Activated CD8-positive, alpha-beta memory T cell treated with anti-CD3 and anti-CD28 coated beads, Interleukin-2, amount 10 ng/mL, durations not matched to agents 7 days and 5 days (primary cell): ENCODE measurements around the gene SGPP2. TPM values are rescaled to one million over a fixed set of nuclear protein-coding genes. Genes with fewer than 3 reads are reported as not detected.
"Not testable (repeated sequence)": the region's sequence is repeated elsewhere in the genome, so short reads cannot be mapped to it uniquely, and the experiment has no call there.

Experiments used
- ATAC-seq: fragments of 150-1000 bp; cut with Tn5 transposase; one replicate; pipeline ENCODE4 v1.10.0; 2021; ENCODE audit warnings: moderate library complexity
- CTCF ChIA-PET: fragments of 350-600 bp; sonication (Branson Sonifier 250); formaldehyde crosslinking; loops from one replicate; lab custom pipeline; 2021; ENCODE audit warnings: antibody characterized with exemption; lab: Charles Lee
- DNase-seq: peaks from one replicate; pipeline ENCODE4 v3.0.0-alpha.2; 2020
- H3K27ac Mint-ChIP-seq: one replicate; pipeline ENCODE4 v1.8.0; 2021; ENCODE audit warnings: mild to moderate bottlenecking, mixed read lengths
- H3K27me3 Mint-ChIP-seq: one replicate; pipeline ENCODE4 v1.8.0; 2021; ENCODE audit warnings: mixed read lengths
- H3K36me3 Mint-ChIP-seq: one replicate; pipeline ENCODE4 v1.8.0; 2021; ENCODE audit warnings: mild to moderate bottlenecking, mixed read lengths
- H3K4me1 Mint-ChIP-seq: one replicate; pipeline ENCODE4 v1.8.0; 2021; ENCODE audit warnings: mixed read lengths
- H3K4me3 Mint-ChIP-seq: one replicate; pipeline ENCODE4 v1.8.0; 2021; ENCODE audit warnings: mild to moderate bottlenecking, moderate library complexity, mixed read lengths
- H3K9me3 Mint-ChIP-seq: one replicate; pipeline ENCODE4 v1.8.0; 2022; ENCODE audit warnings: low read depth, mixed read lengths
- total RNA-seq, 2 experiments: library from RNA; stranded (reverse); gene quantifications; one replicate each; pipeline ENCODE4 v1.2.3, GENCODE V29; 2021

SGPP2 gene
- total RNA-seq, 2 experiments from 2014 or later, result 0.44 to 4.0 TPM

GRCh38 chr2:222572264-222572721, 147.9 kb downstream of the SGPP2 start:
- no peak for DNase-seq
- no peak for ATAC-seq

DNA sequence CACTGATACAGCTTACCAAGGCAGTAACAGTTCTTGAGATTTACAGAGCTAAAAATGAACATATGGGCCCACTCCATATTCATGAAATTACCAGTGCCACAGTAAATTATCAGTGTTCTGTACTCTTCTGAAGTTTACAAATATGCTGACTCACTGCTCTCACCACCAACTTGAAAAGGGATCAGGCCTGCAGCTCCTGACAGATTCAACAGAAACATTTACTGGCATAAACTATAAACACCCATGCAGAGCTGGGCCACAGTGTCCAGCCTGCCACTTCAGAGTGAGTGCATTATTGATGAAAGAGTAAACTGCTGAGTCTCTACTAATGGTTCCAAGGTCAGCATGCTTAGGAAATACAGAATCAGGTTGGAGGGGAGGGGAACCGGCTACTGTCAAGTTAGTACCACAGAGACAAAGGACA, 148.4 kb downstream of the SGPP2 start:
- ATAC-seq (no peak), DNase-seq (no peak)
- Mint-ChIP-seq H3K4me3 (no peak overlapping the region), H3K27me3 (no peaks in the 10 kb centered on the region), H3K9me3 (no peaks in the 10 kb centered on the region), H3K36me3 (peaks cover 28% of the 10 kb centered on the region), H3K27ac (peak overlapping the region; percentile 10), H3K4me1 (peaks cover 12% of the 10 kb centered on the region)
- CTCF ChIA-PET, result interaction anchor here (1.0 to 1.2 kb wide), 2 partner anchors 17 to 255 kb away, joined by 3 to 4 read pairs; no protein-coding TSS in a partner anchor

More at GRCh38 chr2:222572264-222572721, 147.9 kb downstream of the SGPP2 start:
- CTCF ChIA-PET, result no interaction called here
- H3K9me3 Mint-ChIP-seq, result no peaks in the 10 kb centered on the region
- H3K4me3 Mint-ChIP-seq, result no peak overlapping the region
- H3K36me3 Mint-ChIP-seq, result peaks cover 28% of the 10 kb centered on the region
- H3K27ac Mint-ChIP-seq, result peak overlapping the region; percentile 10
- no peaks in the 10 kb centered on the region for H3K27me3 Mint-ChIP-seq
- H3K4me1 Mint-ChIP-seq, result peaks cover 12% of the 10 kb centered on the region

GRCh38 chr2:222575618-222576017, 151.3 kb downstream of the SGPP2 start:
- Mint-ChIP-seq H3K27ac (no peak overlapping the region), H3K36me3 (peaks cover 23% of the 10 kb centered on the region), H3K4me3 (no peak overlapping the region), H3K9me3 (no peaks in the 10 kb centered on the region), H3K27me3 (no peaks in the 10 kb centered on the region), H3K4me1 (peaks cover 12% of the 10 kb centered on the region)
- ATAC-seq (no peak), DNase-seq (no peak)
- CTCF ChIA-PET, result interaction anchor here (1.6 kb wide), 1 partner anchor 258 kb away, joined by 3 read pairs; no protein-coding TSS in a partner anchor

DNA sequence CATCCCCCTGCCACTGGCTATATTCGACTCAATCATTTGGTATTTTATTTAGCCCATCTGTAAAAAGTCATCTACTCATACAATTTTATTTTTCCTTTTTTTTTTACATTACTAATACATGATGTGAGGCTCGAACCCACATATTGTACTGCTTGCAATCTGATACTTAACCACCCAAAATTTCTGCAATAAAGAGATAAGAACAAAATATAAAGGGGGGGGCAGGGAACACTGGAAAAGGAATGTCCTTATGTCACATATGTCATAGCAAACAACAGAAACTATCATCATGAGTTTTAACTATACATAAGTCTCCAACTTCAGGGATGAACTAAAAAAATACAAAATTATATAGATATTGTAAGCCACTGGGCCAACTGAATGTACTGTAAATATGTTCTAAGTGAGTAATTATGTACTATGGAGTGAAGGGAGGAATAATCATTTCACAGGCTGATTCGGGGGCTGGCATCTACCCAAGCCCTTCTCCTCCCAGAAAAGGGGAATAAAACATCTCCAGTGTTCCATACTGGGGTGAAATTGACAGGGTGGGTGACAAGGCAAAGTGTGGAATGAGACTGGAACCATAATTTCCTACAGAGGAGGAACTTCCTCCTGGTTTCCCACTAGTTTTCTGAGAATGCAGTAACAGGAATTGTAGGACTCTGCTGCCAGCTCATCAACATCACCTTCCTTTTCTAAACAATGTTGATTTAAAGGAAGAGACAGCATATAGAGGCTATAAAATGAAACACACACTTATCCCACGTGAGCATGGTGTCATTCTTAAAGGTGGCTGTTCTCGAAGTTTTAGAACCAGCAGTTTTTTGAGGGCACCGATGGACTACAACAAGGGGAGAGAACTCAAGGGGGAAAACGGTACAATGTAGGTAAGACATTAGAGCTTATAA, 152.1 kb downstream of the SGPP2 start:
- Mint-ChIP-seq H3K4me3 (no peak overlapping the region), H3K27ac (no peak overlapping the region), H3K27me3 (no peaks in the 10 kb centered on the region), H3K4me1 (peaks cover 14% of the 10 kb centered on the region), H3K9me3 (no peaks in the 10 kb centered on the region), H3K36me3 (peaks cover 16% of the 10 kb centered on the region)
- DNase-seq (no peak), ATAC-seq (no peak)
- CTCF ChIA-PET, result interaction anchor here (1.6 kb wide), 1 partner anchor 259 kb away, joined by 3 read pairs; no protein-coding TSS in a partner anchor

- DNase-seq (no peak), ATAC-seq (no peak)
- no peak overlapping the region for H3K4me3 Mint-ChIP-seq
- no peaks in the 10 kb centered on the region for H3K27me3 Mint-ChIP-seq
- no peaks in the 10 kb centered on the region for H3K9me3 Mint-ChIP-seq
- H3K4me1 Mint-ChIP-seq, result peaks cover 12% of the 10 kb centered on the region
- H3K36me3 Mint-ChIP-seq, result peaks cover 7% of the 10 kb centered on the region
- H3K27ac Mint-ChIP-seq, result no peak overlapping the region
- CTCF ChIA-PET, result interaction anchor here (0.9 kb wide), 1 partner anchor 15 kb away, joined by 3 read pairs; no protein-coding TSS in a partner anchor
Measured at GRCh38 chr2:222577341-222577740, 153.0 kb downstream of the SGPP2 start.

DNA sequence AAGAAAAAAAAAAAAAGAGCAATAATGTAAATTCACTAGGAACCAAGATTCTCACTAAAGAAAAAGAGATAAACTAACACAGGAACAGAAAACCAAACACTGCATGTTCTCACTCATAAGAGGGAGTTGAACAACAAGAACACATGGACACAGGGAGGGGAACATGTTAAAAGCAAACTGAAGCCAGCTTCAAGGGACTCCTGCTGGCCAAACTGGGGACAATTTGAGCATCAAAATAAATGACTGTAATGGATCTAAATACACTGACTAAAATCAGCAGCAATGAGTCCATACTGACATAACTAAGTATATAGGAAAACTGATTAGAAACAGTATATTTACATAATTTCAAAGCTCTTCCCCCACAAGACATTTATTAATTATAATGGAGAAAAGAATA, 158.6 kb downstream of the SGPP2 start:
- Mint-ChIP-seq H3K27ac (no peak overlapping the region), H3K4me1 (peaks cover 2% of the 10 kb centered on the region), H3K9me3 (no peaks in the 10 kb centered on the region), H3K4me3 (no peak overlapping the region), H3K36me3 (peaks cover 26% of the 10 kb centered on the region), H3K27me3 (no peaks in the 10 kb centered on the region)
- CTCF ChIA-PET, result interaction anchor here (0.6 kb wide), 1 partner anchor 21 kb away, joined by 3 read pairs; no protein-coding TSS in a partner anchor
- no peak for DNase-seq
- no peak for ATAC-seq

- H3K36me3 Mint-ChIP-seq, result peaks cover 35% of the 10 kb centered on the region
- H3K27ac Mint-ChIP-seq, DNase-seq, H3K4me1 Mint-ChIP-seq, H3K9me3 Mint-ChIP-seq, CTCF ChIA-PET, H3K27me3 Mint-ChIP-seq, H3K4me3 Mint-ChIP-seq, ATAC-seq: not testable (repeated sequence)
Measured at GRCh38 chr2:222584589-222584988, 160.2 kb downstream of the SGPP2 start.

- H3K27me3 Mint-ChIP-seq, result no peaks in the 10 kb centered on the region
- H3K4me1 Mint-ChIP-seq, result no peaks in the 10 kb centered on the region
- CTCF ChIA-PET, result interaction anchor here (1.2 kb wide), 1 partner anchor 13 kb away, joined by 3 read pairs; no protein-coding TSS in a partner anchor
- peaks cover 60% of the 10 kb centered on the region for H3K36me3 Mint-ChIP-seq
- H3K27ac Mint-ChIP-seq, result no peak overlapping the region
- H3K4me3 Mint-ChIP-seq, result no peak overlapping the region
- ATAC-seq (no peak), DNase-seq (no peak)
- H3K9me3 Mint-ChIP-seq, result no peaks in the 10 kb centered on the region
Measured at GRCh38 chr2:222591661-222592060, 167.3 kb downstream of the SGPP2 start.

- H3K4me1 Mint-ChIP-seq, result no peaks in the 10 kb centered on the region
- DNase-seq, result no peak
- H3K27ac Mint-ChIP-seq, result no peak overlapping the region
- ATAC-seq, result no peak
- CTCF ChIA-PET, result interaction anchor here (1.2 to 1.5 kb wide), 2 partner anchors 13 to 14 kb away, joined by 3 read pairs; no protein-coding TSS in a partner anchor
- H3K9me3 Mint-ChIP-seq, result no peaks in the 10 kb centered on the region
- no peak overlapping the region for H3K4me3 Mint-ChIP-seq
- no peaks in the 10 kb centered on the region for H3K27me3 Mint-ChIP-seq
- peaks cover 58% of the 10 kb centered on the region for H3K36me3 Mint-ChIP-seq
Measured at GRCh38 chr2:222592176-222592575, 167.8 kb downstream of the SGPP2 start.

- CTCF ChIA-PET, result interaction anchor here (0.8 to 1.1 kb wide), 4 partner anchors 10 to 277 kb away, joined by 3 to 5 read pairs (median 3); no protein-coding TSS in a partner anchor
- ATAC-seq (no peak), DNase-seq (no peak)
- Mint-ChIP-seq H3K27me3 (no peaks in the 10 kb centered on the region), H3K4me3 (no peak overlapping the region), H3K36me3 (peaks cover 54% of the 10 kb centered on the region), H3K9me3 (no peaks in the 10 kb centered on the region), H3K27ac (no peak overlapping the region), H3K4me1 (no peaks in the 10 kb centered on the region)
Measured at GRCh38 chr2:222594679-222595078, 170.3 kb downstream of the SGPP2 start.

DNA sequence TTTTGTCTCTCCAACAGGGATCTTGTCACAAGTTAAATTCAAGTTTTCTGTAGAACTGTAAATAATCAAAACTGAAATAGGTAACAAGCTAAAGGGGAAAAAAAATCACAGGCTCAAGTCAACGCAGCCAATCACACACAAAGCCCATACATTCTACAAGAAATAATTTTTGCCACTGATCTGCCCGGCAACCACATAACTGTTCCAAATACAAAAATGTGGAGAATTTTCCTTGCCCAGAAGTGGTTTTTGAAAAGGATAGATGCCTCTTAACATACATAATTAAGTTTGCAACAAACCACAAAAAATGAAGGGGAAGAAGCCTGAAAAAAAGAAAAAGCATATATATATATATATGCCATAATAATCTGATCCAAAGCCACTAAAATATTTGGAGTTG, 171.2 kb downstream of the SGPP2 start:
- H3K4me1 Mint-ChIP-seq, result no peaks in the 10 kb centered on the region
- no peak for DNase-seq
- CTCF ChIA-PET, result interaction anchor here (0.8 to 1.1 kb wide), 3 partner anchors 9 to 17 kb away, joined by 3 to 5 read pairs (median 3); no protein-coding TSS in a partner anchor
- H3K27ac Mint-ChIP-seq, result no peak overlapping the region
- no peak for ATAC-seq
- H3K36me3 Mint-ChIP-seq, result peaks cover 51% of the 10 kb centered on the region
- H3K27me3 Mint-ChIP-seq, result no peaks in the 10 kb centered on the region
- no peaks in the 10 kb centered on the region for H3K9me3 Mint-ChIP-seq
- H3K4me3 Mint-ChIP-seq, result no peak overlapping the region

GRCh38 chr2:222598611-222599010, 174.3 kb downstream of the SGPP2 start:
- CTCF ChIA-PET, result no interaction called here
- Mint-ChIP-seq H3K4me1 (no peaks in the 10 kb centered on the region), H3K27ac (no peak overlapping the region), H3K27me3 (no peaks in the 10 kb centered on the region), H3K9me3 (no peaks in the 10 kb centered on the region), H3K4me3 (no peak overlapping the region), H3K36me3 (peaks cover 30% of the 10 kb centered on the region)
- ATAC-seq, result no peak
- DNase-seq, result no peak

GRCh38 chr2:222603501-222603900, 179.2 kb downstream of the SGPP2 start:
- Mint-ChIP-seq H3K4me1 (no peaks in the 10 kb centered on the region), H3K36me3 (peaks cover 20% of the 10 kb centered on the region), H3K4me3 (no peak overlapping the region), H3K27ac (no peak overlapping the region), H3K27me3 (no peaks in the 10 kb centered on the region), H3K9me3 (no peaks in the 10 kb centered on the region)
- DNase-seq (no peak), ATAC-seq (no peak)
- CTCF ChIA-PET, result no interaction called here
